Measurements from ENCODE around the gene WBP2NL.
"Not testable (repeated sequence)": the region's sequence is repeated elsewhere in the genome, so short reads cannot be mapped to it uniquely, and the experiment has no call there.

WBP2NL gene

GRCh38 chr22:41998361-41999261 lies at the start of gene WBP2NL:
Gene WBP2NL, plus strand, starts transcription at chr22:41998788. Its CDS starts 31 bp downstream, at chr22:41998819.
- DNase-seq (ENCODE audit: low spot score), result peak; percentile 90

GRCh38 chr22:41948928-41949296 lies 49.7 kb upstream of the WBP2NL start:
- DNase-seq (ENCODE audit: low spot score), result not testable (repeated sequence)

DNA sequence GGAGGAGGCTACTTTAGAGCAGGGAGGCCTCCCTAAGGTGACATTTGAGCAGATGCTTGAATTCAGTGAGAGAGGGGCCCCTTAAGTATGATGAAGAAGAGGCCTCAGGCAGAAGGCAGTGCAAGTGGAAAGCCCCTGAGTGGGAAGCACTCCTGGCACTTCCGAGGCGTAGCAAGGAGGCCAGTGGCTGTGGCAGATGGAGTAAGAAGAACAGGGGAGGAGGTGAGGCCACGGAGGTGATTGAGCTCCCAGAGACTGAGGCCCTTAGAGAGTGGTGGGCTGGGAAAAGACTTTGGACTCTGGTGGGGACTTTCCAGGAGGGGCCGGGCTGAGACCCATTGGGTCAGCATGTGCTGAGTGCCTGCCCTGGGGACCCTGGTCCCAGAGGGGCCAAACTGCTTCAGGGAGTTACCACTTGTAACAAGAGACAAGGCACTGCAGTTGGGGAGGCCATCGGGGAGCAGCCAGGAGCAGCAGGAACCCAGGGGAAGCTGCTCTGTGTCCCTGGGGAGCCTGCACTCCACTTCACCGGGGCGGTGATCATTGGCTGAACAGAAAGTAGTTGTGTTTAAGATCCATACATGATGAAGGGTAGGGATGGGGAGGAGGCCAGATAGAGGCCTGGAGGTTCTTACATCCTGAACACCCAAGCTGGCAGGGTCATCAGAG lies 49.2 kb upstream of the WBP2NL start:
- DNase-seq (ENCODE audit: low spot score), result no peak

DNA sequence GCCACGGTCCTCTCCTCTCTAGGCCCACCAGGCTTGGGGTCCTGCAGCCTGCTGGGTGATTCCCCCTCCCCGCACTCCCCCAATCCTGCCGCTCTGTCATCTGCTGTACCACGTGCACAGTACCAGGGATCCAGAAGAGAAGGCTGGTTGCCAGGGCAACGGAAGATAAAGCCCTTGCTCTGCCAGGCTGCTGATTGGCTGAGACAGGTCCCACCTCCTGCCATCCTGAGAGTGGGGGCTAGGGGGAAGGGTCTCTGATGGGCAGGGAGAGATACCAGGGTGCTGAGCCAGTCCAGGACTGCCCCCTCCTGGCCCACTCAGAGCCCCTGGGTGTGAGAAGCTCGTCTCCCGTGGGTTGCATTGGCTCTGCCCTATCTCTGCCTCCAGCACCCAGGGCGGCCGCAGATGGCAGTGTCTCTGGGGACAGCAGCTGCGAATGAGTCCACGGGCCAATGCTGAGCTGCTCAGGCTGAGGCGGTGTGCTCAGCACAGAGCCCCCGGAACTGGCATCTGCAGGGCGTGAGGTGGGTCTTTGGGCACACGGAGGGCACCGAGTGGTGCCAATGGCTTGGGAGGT lies 46.6 kb upstream of the WBP2NL start, which contains the start of gene SMIM45:
TSS of gene SMIM45 (plus strand) at position 253 of the 577 bp plus-strand sequence.
- no peak for DNase-seq (ENCODE audit: low spot score)

DNA sequence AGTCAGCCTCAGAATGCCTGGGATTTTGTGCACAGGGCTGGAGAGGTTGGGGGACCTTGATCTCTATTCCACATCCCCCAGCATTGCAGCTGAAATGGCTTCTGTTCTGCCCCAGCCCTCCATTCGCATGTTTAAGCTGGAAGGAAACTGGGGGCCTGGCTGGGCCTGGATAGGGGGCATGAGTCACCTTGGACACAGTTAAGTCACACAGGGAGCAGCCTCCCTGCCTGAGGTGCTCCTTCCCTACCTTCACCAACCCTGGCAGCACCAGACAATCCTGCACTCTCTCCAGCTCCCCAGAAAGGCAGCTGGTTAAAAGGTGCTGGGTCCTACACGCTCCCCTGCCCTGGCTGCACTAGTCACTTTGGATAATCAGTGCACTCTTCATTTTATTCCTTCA lies 45.9 kb upstream of the WBP2NL start:
- DNase-seq (ENCODE audit: low spot score), result no peak

DNA sequence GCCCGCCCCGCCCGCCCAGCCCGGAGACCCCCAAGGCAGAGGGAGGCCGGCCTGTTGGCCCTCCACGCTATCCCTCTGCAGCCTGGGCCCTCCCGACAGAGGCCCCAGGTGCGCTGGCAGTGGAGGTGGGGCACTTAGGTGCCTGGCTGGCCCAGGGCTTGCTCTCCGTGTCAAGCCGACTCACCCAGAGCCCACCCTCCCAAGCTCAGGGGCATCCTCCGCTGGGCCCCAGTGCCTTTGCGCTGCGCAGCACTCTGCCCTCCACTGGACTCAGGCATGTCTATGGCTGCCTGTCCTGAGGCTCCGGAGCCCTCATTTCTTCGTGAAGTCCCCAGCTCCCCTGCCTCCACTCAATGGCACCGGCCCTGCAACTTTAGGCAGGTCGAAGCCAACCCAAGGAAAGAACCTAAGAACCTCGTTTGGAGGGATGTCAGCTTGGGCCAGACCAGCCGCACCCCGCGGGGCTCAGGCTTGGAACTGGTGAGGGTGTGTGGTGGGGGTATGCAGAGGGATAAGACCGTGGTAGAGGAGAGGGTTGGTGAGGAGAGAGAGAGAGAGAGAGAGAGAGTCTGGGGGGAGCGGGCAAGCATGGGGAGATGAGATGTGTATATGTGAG lies 40.5 kb upstream of the WBP2NL start:
- DNase-seq (ENCODE audit: low spot score), result no peak

GRCh38 chr22:41963453-41964111 lies 35.0 kb upstream of the WBP2NL start:
- no peak for DNase-seq (ENCODE audit: low spot score)

DNA sequence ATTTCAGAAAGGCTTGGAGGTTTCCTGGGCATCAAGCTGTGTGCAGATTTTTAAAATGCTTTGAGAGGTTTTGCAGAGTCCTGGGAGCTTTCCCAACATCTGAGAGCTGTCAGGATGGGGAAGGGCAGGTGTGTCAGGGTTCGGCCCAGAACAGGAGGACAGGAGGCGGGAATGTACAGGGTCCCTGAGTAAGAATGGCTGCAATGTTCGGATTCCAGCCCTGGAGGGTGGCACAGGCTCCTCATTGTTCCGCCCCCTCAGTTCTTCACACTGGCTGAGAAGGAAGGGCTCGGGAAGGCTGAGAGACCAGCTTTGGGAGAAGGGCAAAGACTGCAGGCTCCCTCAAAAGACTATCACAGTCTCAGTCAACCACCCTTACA lies 34.5 kb upstream of the WBP2NL start:
- no peak for DNase-seq (ENCODE audit: low spot score)

GRCh38 chr22:41966225-41966606 lies 32.4 kb upstream of the WBP2NL start:
- no peak for DNase-seq (ENCODE audit: low spot score)

DNA sequence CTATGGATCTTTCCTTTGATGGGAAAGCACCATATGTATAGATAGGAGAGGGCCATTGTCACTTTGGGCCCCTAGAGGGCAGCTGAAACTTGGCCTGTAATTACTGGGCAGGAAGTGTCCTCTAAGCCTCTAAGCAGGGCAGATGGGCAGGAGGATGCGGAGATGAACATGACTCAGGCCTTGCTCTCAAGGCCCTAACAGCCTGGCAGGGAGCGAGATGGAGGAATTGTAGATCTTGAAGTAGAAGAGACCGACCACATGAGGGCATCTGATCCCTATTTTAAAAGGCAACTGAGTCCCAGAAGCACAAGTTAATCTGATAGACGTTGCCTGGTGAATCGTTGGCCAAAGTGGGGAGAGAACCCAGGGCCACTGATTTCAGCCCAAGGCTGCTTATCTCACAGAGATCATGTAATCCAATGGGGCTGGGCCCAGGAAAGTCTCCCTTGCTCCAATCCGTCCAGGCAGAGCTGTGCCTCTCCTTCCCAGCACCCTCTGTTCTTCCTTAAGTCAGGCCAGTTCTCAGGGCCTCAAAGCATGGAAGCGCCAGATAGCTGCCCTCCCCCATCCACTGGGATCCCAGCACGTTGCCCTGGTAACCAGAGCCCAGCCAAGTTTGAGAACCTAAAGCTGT lies 31.9 kb upstream of the WBP2NL start:
- DNase-seq (ENCODE audit: low spot score), result peak; percentile 48

DNA sequence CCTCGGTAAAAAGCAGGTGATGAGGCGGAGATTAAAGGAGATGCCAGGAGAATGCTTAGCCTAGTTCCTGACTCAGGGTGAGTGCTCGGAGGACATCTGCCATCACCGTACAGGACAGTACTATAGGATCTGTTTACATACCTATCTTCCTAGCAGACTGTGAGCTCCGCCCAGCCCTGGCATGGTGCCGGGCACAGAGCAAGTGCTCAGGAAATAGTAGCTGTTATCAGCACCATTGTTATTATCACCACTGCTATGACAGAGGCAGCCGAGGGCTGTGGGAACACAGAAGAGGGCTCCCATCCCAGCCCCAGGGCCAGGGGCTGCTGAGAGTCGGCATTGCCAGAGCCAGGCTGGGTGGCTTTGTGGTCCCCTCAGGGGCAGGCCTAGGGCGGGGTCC lies 30.0 kb upstream of the WBP2NL start:
- no peak for DNase-seq (ENCODE audit: low spot score)

DNA sequence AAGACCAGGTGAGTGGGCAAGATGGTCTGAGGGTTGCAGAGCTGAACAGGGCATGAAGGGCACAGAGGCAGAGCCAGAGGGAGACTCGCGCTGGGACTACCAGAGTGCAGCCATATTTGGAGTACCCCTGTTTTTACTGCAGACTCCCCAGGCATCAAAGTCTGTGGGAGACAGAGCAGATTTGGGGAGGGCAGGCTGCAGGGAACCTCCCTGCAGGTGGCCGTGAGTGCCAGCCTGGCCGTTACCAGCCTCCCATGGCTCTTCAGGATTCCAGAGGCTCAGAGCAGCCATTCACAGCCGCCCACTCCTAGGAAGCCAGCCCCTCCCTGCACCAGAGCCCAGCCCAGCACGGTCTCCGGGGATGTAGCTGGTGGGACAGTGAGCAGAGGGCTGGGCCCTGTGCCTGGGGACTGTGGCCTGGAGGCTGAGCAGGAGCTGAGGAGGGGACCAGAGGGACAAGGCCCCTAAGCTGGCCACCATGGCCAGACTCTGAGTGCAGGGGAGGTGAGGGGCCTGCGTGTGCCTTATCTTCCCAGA lies 29.4 kb upstream of the WBP2NL start, which contains the start of gene SEPTIN3:
TSS of gene SEPTIN3 (plus strand) at position 334 of the 537 bp plus-strand sequence. CDS start 2,050 bp downstream, outside the sequence.
- DNase-seq (ENCODE audit: low spot score), result no peak

DNA sequence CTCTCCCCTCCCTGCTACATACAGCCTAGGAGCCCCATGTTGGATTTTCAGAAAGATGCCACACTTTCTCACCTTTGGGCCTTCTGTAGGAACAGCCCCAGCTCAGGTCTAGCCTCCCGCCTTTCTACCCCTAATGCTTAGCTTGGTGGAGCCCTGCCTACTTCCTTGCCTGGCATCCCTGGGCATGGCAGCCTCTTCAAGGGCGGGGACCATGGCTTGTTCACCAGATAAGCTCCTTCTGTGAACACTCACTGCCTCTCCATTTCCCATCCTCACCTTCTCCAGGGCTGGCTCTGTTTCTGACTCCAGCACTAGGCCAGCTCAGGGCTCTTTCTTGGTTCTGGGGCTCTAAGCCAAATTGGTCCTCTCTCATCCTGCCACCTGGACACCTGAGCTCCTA lies 28.0 kb upstream of the WBP2NL start:
- no peak for DNase-seq (ENCODE audit: low spot score)

- DNase-seq (ENCODE audit: low spot score), result no peak
Measured at GRCh38 chr22:41971431-41971830, 27.2 kb upstream of the WBP2NL start.

DNA sequence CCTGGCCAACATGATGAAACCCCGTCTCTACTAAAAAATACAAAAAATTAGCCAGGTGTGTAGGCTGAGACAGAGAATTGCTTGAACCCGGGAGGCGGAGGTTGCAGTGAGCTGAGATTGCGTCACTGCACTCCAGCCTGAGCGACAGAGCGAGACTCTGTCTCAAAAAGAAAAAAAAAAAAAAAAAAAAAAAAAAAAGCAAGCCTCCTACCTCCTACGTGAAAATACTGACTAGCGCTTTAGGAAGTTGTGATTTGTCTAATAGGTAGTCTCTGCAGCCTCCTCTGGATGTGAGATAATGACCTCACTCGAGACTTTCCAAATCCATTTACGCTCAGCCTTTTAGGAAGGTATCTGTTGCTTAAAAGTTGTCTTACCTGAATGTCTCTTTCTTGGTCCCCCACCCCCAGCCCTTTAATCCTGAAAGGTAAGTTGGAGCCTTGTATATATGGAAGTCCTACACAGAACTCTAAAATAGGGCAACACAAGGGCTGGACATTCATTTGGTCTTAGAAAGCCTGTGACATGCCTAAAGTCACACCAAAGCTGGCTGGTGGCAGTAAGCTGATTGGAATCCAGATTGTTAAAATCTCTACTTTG lies 23.8 kb upstream of the WBP2NL start:
- DNase-seq (ENCODE audit: low spot score), result no peak

DNA sequence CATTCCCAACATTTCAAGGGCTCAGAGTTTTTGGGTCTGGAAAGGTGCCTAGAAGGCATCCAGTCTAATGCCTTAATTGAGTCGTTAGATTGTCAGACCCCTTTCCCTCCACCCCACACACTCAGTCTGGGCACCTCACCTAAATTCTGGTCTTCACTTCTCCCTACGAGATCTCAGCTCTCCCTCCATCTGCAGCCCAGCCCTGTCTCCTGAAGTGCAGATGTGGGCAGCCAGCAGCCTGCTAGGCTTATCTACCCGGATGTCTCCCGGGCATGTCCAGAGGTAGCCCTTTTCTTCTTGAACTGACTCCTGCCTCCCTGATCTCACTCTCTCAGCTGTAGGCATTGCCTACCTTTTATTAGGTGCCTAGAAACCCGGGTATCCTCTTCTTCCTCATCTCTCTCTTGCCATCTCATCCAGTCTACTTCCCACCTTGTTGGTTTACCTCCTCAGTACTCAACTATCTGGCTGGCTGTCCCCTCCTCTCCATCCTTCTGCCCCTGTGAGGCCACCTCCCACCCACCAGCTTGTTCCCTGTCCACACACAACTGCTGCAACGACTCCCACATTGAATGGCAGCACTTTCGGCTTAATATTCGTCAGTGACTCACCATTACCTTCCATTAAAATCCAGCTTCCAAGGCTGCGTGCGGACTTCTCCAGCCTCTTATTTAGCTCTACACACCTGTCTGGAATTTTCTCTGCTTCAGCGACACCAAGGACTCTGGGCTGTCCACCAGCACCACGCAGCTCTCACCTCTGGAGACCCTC lies 23.1 kb upstream of the WBP2NL start:
- no peak for DNase-seq (ENCODE audit: low spot score)

DNA sequence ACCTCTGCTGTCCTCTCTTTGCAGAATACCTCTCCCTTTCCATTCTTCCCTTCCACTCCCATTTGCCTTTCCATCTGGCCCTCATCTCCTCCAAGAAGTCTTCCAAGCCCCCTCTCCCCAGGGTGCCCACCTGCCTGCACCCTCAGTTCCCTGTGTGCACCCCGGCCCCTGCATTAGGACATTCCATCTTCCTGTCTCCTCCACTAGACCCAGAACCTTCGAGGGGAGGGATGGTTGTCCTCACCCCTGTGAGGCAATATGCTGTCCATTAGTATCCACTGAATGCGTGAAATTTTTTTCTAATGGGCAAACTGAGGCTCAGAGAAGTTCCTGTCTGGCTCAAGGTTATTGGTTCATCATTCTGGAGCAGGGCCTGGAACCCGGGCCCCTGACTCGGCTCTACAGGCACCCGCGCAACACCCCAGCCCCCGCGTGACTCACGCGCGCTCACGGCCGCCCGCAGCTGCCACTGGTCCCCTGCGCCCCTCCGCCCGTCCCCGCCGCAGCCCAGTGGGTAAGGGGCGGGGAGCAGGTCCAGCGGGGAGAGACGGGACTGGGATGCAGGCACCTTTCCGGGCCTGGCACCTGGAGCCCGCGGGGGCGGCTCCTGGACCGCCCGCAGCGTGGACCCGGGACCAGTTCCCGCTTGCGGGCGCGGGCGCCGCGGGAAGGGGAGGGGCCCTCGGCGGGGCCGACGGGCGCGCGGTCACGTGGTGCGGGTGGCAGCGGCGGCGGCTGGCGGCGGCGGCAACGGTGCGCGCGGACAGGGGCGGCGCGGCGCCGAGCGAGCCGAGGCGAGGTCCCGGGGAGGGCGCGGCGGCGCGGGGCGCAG lies 22.3 kb upstream of the WBP2NL start:
- peak; percentile 25 for DNase-seq (ENCODE audit: low spot score)

DNA sequence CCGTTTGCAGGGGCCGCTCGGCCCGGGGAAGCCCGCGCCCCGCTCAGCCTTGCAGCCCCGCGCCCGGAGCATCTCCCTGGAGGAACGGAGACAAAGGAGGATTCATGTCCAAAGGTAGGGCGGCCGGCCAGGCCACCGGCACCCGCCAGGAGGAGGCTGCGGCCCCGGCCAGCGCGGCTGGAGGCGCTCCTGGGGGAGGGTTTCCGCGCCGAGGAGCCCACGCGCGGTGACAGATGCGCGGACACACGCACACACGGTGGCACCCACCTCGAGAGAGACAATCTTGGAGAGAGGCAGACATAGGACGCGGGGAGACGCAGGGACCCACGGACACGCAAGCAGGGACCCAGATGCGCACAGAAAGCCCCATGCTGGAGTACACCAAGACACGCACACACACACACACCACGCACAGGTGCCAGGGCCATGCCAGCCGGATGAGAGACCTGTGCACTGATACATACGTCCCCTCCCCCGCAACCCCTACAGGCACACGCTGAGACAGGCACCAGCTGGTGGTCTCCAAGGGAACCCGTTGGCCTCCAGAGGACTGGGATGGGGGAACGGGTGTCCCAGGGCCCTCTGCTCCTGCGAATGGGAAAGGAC lies 21.5 kb upstream of the WBP2NL start:
- DNase-seq (ENCODE audit: low spot score), result no peak

DNA sequence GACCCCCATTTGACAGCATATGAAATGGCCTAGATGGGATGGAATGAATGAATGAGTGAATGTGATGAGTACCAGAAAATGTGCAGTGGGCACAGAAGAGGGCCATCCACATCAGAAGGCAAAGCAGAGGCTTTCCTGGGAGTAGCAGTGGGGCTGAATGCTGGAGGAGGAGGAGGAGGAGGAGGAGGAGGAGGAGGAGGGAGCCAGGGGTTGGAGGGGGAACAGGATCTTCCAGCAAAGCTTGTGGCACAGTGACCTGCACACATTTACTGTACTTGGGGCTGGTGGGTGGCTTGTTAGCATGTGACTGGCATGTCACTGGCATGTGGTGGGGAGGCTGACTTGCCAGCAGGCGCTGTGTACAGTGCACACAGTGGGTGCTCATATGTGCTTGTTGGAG lies 19.9 kb upstream of the WBP2NL start:
- DNase-seq (ENCODE audit: low spot score), result no peak

Measured in CD4-positive, alpha-beta T cell treated with Interleukin-6 at 100 ng/mL for 8 hours (primary cell).